Panc1 (cell line): ENCODE data around the gene KCNQ1OT1. TPM values are rescaled to one million over a fixed set of nuclear protein-coding genes. Genes with fewer than 3 reads are reported as not detected.

Experiments used
- ATAC-seq: fragments of 200-7000 bp; cut with Tn5 transposase; 2 replicates; pipeline ENCODE4 v1.9.1; 2020; ENCODE audit warnings: mild to moderate bottlenecking, moderate library complexity
- BruUV-seq: library from RNA; stranded (reverse); fragments of 400-500 nt; replicated peaks from 2 replicates; lab custom pipeline; 2021; lab: Mats Ljungman, UMichigan
- CTCF ChIA-PET: fragments of 300-600 bp; sonication (Branson Sonifier 250); formaldehyde crosslinking; loops from one replicate; lab custom pipeline; 2022; ENCODE audit warnings: antibody characterized with exemption; lab: Charles Lee
- POLR2A ChIA-PET: fragments of 300-600 bp; sonication (Branson Sonifier 250); formaldehyde crosslinking; loops from one replicate; lab custom pipeline; 2022; ENCODE audit warnings: antibody characterized with exemption; lab: Charles Lee
- DNase-seq: peaks from one replicate; pipeline ENCODE4 v3.0.0-alpha.2; 2010; ENCODE audit warnings: low read depth, low spot score
- H3K27ac ChIP-seq: 2 replicates; pipeline ENCODE4 v1.5.1; 2011; ENCODE audit warnings: mild to moderate bottlenecking, low read length, inconsistent platforms
- H3K27me3 ChIP-seq: fragments of 200-500 bp; sonication (Bioruptor generic); 2 replicates; pipeline ENCODE4 v1.6.0; 2014; ENCODE audit warnings: low read length, inconsistent platforms; ENCODE audit not compliant: control insufficient read depth, insufficient read depth
- H3K36me3 ChIP-seq: fragments of 200-500 bp; sonication (Bioruptor generic); 2 replicates; pipeline ENCODE4 v1.5.1; 2014; ENCODE audit warnings: inconsistent platforms, mild to moderate bottlenecking, low read length, moderate library complexity; ENCODE audit not compliant: control insufficient read depth, insufficient read depth
- H3K4me1 ChIP-seq: 2 replicates; pipeline ENCODE4 v1.5.1; 2011; ENCODE audit warnings: inconsistent platforms, mild to moderate bottlenecking, low read length, moderate library complexity; ENCODE audit not compliant: control insufficient read depth, insufficient read depth
- H3K4me3 ChIP-seq, 2 experiments: 2 replicates each; pipeline ENCODE4 v1.5.1; 2011 to 2012; ENCODE audit warnings: low read depth in 2 of 2, low read length in 2 of 2, mild to moderate bottlenecking in 2 of 2, inconsistent platforms in 1 of 2, moderate library complexity in 1 of 2
- H3K9me3 ChIP-seq: fragments of 200-500 bp; sonication (Bioruptor generic); 2 replicates; pipeline ENCODE4 v1.5.1; 2014; ENCODE audit warnings: low read depth, mild to moderate bottlenecking, inconsistent platforms, low read length, moderate library complexity; ENCODE audit not compliant: control insufficient read depth, insufficient read depth
- CTCF ChIP-seq: fragments of 450-650 bp; IDR thresholded peaks from 2 replicates; pipeline ENCODE4 v1.5.1; 2017; ENCODE audit warnings: mild to moderate bottlenecking
- POLR2AphosphoS5 ChIP-seq: IDR thresholded peaks from 2 replicates; pipeline ENCODE4 v1.6.1; 2012; ENCODE audit warnings: mild to moderate bottlenecking, low read depth, low read length, moderate library complexity
- REST ChIP-seq, 2 experiments: IDR thresholded peaks; 2 replicates each; pipeline ENCODE4 v1.6.1; 2011 to 2012; ENCODE audit warnings: low read depth in 2 of 2, control low read depth in 1 of 2, low read length in 1 of 2, mild to moderate bottlenecking in 1 of 2, moderate library complexity in 1 of 2; ENCODE audit not compliant: insufficient read depth in 1 of 2
- SIN3A ChIP-seq: IDR thresholded peaks from 2 replicates; pipeline ENCODE4 v1.6.1; 2012; ENCODE audit warnings: low read depth, mild to moderate bottlenecking, low read length, moderate library complexity, borderline replicate concordance; ENCODE audit not compliant: insufficient read depth
- TCF7L2 ChIP-seq: IDR thresholded peaks from 2 replicates; pipeline ENCODE4 v1.6.1; 2011; ENCODE audit warnings: mild to moderate bottlenecking, low read depth, low read length, inconsistent platforms
- in situ Hi-C: cut with HindIII; loops from 2 replicates; pipeline ENCODE4 v1.10.0; 2016; ENCODE audit warnings: low sequenced_read_pairs, low pct_unique_long_range_greater_than_20kb
- intact Hi-C: fragments of 100-400 bp; cut with micrococcal nuclease; formaldehyde crosslinking; loops from one replicate; pipeline ENCODE4 v1.10.0; 2022; ENCODE audit not compliant: unreplicated experiment
- total RNA-seq: library from RNA; stranded (reverse); gene quantifications from one replicate; pipeline ENCODE4 v1.2.1, GENCODE V29; 2021; ENCODE audit not compliant: unreplicated experiment

KCNQ1OT1 gene
- total RNA-seq, 1 experiment from 2014 or later: 1.3 TPM

GRCh38 chr11:2590965-2591754 is 108.6 kb downstream of the KCNQ1OT1 start:
- TF ChIP-seq CTCF (no peak), TCF7L2 (no peak), POLR2AphosphoS5 (no peak), REST (IDR thresholded peaks at IDR 0.05; ENCODE audit: insufficient read depth in 1 of 2, low read depth in 2 of 2, low read length in 1 of 2) (no peak), SIN3A (no peak)
- no peak overlapping the region for H3K4me3 ChIP-seq
- ATAC-seq (no peak), DNase-seq (no peak)
- BruUV-seq: no TSS peak
- in situ Hi-C loops (no loop called here), intact Hi-C loops (no loop called here)
- H3K9me3 ChIP-seq: no peaks in the 10 kb centered on the region
- no peaks in the 10 kb centered on the region for H3K4me1 ChIP-seq
- ChIA-PET CTCF (no interaction called here), POLR2A (no interaction called here)
- H3K27me3 ChIP-seq: peaks cover 11% of the 10 kb centered on the region; the same call in 1 of the 2 replicates
- no peak overlapping the region for H3K27ac ChIP-seq
- no peaks in the 10 kb centered on the region for H3K36me3 ChIP-seq

GRCh38 chr11:2590131-2590964 is 109.4 kb downstream of the KCNQ1OT1 start:
- POLR2A ChIA-PET: no interaction called here
- in situ Hi-C loops (no loop called here), intact Hi-C loops (no loop called here)
- H3K4me3 ChIP-seq: no peak overlapping the region
- H3K36me3 ChIP-seq: no peaks in the 10 kb centered on the region
- no peak overlapping the region for H3K27ac ChIP-seq
- DNase-seq (no peak), ATAC-seq (no peak)
- H3K9me3 ChIP-seq: no peaks in the 10 kb centered on the region
- no peak for TF ChIP-seq CTCF
- TF ChIP-seq SIN3A: no peak
- no peak for TF ChIP-seq TCF7L2
- TF ChIP-seq REST (IDR thresholded peaks at IDR 0.05; ENCODE audit: insufficient read depth in 1 of 2, low read depth in 2 of 2, low read length in 1 of 2): no peak
- TF ChIP-seq POLR2AphosphoS5: no peak
- no peaks in the 10 kb centered on the region for H3K4me1 ChIP-seq
- BruUV-seq: no TSS peak
- CTCF ChIA-PET: no interaction called here
- H3K27me3 ChIP-seq: peaks cover 6% of the 10 kb centered on the region; the same call in 1 of the 2 replicates
